Lower leg skin (tissue), 3 donors: ENCODE data around the gene MON1A.

ENCODE experiments used
- POLR2A ChIP-seq, 2 donors: fragments of 450-650 bp; IDR thresholded peaks; one replicate each; pipeline ENCODE4 v1.6.1; 2016 to 2017; ENCODE audit warnings: antibody characterized with exemption in 2 of 2, mild to moderate bottlenecking in 1 of 2, moderate library complexity in 1 of 2
- TF ChIP-seq, protein P1 (sequence below), 3 donors: fragments of 450-650 bp; IDR thresholded peaks; one replicate each; pipeline ENCODE4 v1.5.1; 2016; ENCODE audit warnings: antibody characterized with exemption in 3 of 3, mild to moderate bottlenecking in 3 of 3, moderate library complexity in 2 of 3

DNA sequence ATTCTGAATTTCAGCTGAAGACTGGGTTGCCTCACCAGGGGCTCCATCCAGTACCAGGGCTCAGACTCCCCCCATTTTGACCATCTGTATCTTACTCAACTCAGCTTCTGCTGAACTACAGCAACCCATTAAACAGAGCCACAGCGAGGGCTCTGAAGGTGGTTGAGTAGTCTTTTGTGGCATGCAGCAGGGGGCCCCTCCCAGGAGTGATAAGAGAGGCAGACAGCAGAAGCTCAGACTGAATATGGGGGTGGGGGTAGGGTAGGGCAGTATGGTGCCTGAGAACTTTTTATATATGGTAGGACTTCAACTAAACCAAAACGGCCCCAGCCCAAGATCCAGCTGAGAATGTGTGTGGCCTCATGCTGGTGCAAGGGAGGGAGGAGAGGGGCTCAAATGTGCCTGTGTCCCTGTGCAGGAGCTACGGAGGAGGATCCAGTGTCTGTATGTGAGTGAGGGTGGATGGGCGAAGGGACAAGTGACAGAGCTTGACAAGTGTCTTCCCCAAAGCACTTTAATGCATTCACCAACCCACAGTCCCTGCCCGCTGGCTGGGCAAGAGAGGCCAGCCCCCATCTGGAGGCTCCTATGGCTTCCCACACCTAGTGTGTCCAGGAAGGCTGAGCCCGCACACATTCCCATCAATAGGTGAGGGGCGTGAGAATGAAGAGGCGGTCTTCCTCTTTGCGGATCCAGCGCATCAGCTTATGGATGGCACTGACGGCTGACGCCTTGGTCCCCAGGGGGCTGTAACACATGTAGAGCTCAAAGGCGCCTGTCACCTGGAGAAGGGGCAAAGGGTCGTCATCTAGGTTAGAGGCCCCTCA lies 21.0 kb downstream of the MON1A start:
- TF ChIP-seq POLR2A (IDR thresholded peaks at IDR 0.05) = no peak
- TF ChIP-seq, protein P1, sequence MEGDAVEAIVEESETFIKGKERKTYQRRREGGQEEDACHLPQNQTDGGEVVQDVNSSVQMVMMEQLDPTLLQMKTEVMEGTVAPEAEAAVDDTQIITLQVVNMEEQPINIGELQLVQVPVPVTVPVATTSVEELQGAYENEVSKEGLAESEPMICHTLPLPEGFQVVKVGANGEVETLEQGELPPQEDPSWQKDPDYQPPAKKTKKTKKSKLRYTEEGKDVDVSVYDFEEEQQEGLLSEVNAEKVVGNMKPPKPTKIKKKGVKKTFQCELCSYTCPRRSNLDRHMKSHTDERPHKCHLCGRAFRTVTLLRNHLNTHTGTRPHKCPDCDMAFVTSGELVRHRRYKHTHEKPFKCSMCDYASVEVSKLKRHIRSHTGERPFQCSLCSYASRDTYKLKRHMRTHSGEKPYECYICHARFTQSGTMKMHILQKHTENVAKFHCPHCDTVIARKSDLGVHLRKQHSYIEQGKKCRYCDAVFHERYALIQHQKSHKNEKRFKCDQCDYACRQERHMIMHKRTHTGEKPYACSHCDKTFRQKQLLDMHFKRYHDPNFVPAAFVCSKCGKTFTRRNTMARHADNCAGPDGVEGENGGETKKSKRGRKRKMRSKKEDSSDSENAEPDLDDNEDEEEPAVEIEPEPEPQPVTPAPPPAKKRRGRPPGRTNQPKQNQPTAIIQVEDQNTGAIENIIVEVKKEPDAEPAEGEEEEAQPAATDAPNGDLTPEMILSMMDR (IDR thresholded peaks at IDR 0.05) = no peak
